Neuron (in vitro differentiated cells): ENCODE results near the gene SHPK.

Source experiments
- H2AFZ ChIP-seq: one replicate; pipeline ENCODE4 v1.6.1; 2013; ENCODE audit warnings: low read depth, mild to moderate bottlenecking, inconsistent platforms, low read length, moderate library complexity
- H3K27me3 ChIP-seq: one replicate; pipeline ENCODE4 v1.6.1; 2013; ENCODE audit warnings: low read length; ENCODE audit not compliant: insufficient read depth
- H3K36me3 ChIP-seq: one replicate; pipeline ENCODE4 v1.6.1; 2013; ENCODE audit warnings: low read length; ENCODE audit not compliant: insufficient read depth
- H3K4me1 ChIP-seq: one replicate; pipeline ENCODE4 v1.6.1; 2013; ENCODE audit warnings: low read length; ENCODE audit not compliant: insufficient read depth
- H3K4me3 ChIP-seq: 2 replicates; pipeline ENCODE4 v1.5.1; 2013; ENCODE audit warnings: mild to moderate bottlenecking, low read length, moderate library complexity
- H3K9me3 ChIP-seq: one replicate; pipeline ENCODE4 v1.6.1; 2013; ENCODE audit warnings: low read length

SHPK gene

GRCh38 chr17:3656755-3657587 is 20.9 kb upstream of the SHPK start:
- Histone ChIP-seq H3K4me1 (peaks cover 3% of the 10 kb centered on the region), H3K9me3 (no peaks in the 10 kb centered on the region), H2AFZ (no peak overlapping the region), H3K4me3 (no peak overlapping the region), H3K27me3 (no peaks in the 10 kb centered on the region), H3K36me3 (peaks cover 9% of the 10 kb centered on the region)

GRCh38 chr17:3656353-3656752 is 20.3 kb upstream of the SHPK start:
- Histone ChIP-seq H3K9me3 (no peaks in the 10 kb centered on the region), H3K36me3 (peaks cover 6% of the 10 kb centered on the region), H3K27me3 (no peaks in the 10 kb centered on the region), H3K4me3 (no peak overlapping the region), H2AFZ (no peak overlapping the region), H3K4me1 (peaks cover 3% of the 10 kb centered on the region)

- Histone ChIP-seq H3K4me1 (peaks cover 3% of the 10 kb centered on the region), H3K27me3 (no peaks in the 10 kb centered on the region), H2AFZ (no peak overlapping the region), H3K9me3 (no peaks in the 10 kb centered on the region), H3K36me3 (peaks cover 6% of the 10 kb centered on the region), H3K4me3 (no peak overlapping the region)
Measured at GRCh38 chr17:3655766-3656165, 19.7 kb upstream of the SHPK start.

GRCh38 chr17:3647769-3648555 is 11.9 kb upstream of the SHPK start:
- Histone ChIP-seq H2AFZ (no peak overlapping the region), H3K4me3 (no peak overlapping the region), H3K9me3 (no peaks in the 10 kb centered on the region), H3K36me3 (peaks cover 9% of the 10 kb centered on the region), H3K27me3 (no peaks in the 10 kb centered on the region), H3K4me1 (peaks cover 7% of the 10 kb centered on the region)

GRCh38 chr17:3647251-3647650 is 11.2 kb upstream of the SHPK start:
- Histone ChIP-seq H3K9me3 (no peaks in the 10 kb centered on the region), H3K4me1 (peaks cover 7% of the 10 kb centered on the region), H3K27me3 (no peaks in the 10 kb centered on the region), H3K4me3 (no peak overlapping the region), H3K36me3 (peaks cover 13% of the 10 kb centered on the region), H2AFZ (no peak overlapping the region)

GRCh38 chr17:3645310-3645709 is 9.3 kb upstream of the SHPK start:
- H2AFZ ChIP-seq = no peak overlapping the region
- H3K4me1 ChIP-seq = peaks cover 16% of the 10 kb centered on the region
- no peaks in the 10 kb centered on the region for H3K9me3 ChIP-seq
- H3K36me3 ChIP-seq = peaks cover 16% of the 10 kb centered on the region
- H3K4me3 ChIP-seq = no peak overlapping the region
- no peaks in the 10 kb centered on the region for H3K27me3 ChIP-seq

GRCh38 chr17:3643889-3644349 is 7.9 kb upstream of the SHPK start:
- Histone ChIP-seq H3K4me1 (peaks cover 23% of the 10 kb centered on the region), H2AFZ (no peak overlapping the region), H3K9me3 (no peaks in the 10 kb centered on the region), H3K4me3 (no peak overlapping the region), H3K36me3 (peaks cover 16% of the 10 kb centered on the region), H3K27me3 (no peaks in the 10 kb centered on the region)

- Histone ChIP-seq H3K36me3 (peaks cover 16% of the 10 kb centered on the region), H3K27me3 (no peaks in the 10 kb centered on the region), H3K9me3 (no peaks in the 10 kb centered on the region), H3K4me3 (no peak overlapping the region), H2AFZ (no peak overlapping the region), H3K4me1 (peaks cover 18% of the 10 kb centered on the region)
Measured at GRCh38 chr17:3641717-3642486, 5.9 kb upstream of the SHPK start.

GRCh38 chr17:3641014-3641413 is 5.0 kb upstream of the SHPK start:
- peaks cover 18% of the 10 kb centered on the region for H3K4me1 ChIP-seq
- H3K27me3 ChIP-seq = no peaks in the 10 kb centered on the region
- H3K36me3 ChIP-seq = peaks cover 16% of the 10 kb centered on the region
- no peaks in the 10 kb centered on the region for H3K9me3 ChIP-seq
- no peak overlapping the region for H2AFZ ChIP-seq
- H3K4me3 ChIP-seq = no peak overlapping the region

- Histone ChIP-seq H3K36me3 (peaks cover 14% of the 10 kb centered on the region), H3K4me1 (peaks cover 22% of the 10 kb centered on the region), H2AFZ (no peak overlapping the region), H3K9me3 (no peaks in the 10 kb centered on the region), H3K27me3 (no peaks in the 10 kb centered on the region), H3K4me3 (no peak overlapping the region)
Measured at GRCh38 chr17:3639981-3640596, 4.0 kb upstream of the SHPK start.

GRCh38 chr17:3636908-3637373 is 891 bp upstream of the SHPK start:
- Histone ChIP-seq H2AFZ (peak overlapping the region; percentile 95), H3K4me3 (peak overlapping the region; percentile 78), H3K36me3 (peaks cover 13% of the 10 kb centered on the region), H3K9me3 (no peaks in the 10 kb centered on the region), H3K27me3 (no peaks in the 10 kb centered on the region), H3K4me1 (peaks cover 22% of the 10 kb centered on the region)

GRCh38 chr17:3635474-3636153 is 436 bp downstream of the SHPK start:
- H3K4me1 ChIP-seq = peaks cover 16% of the 10 kb centered on the region
- peak overlapping the region; percentile 95 for H2AFZ ChIP-seq
- peak overlapping the region; percentile 78 for H3K4me3 ChIP-seq
- H3K9me3 ChIP-seq = no peaks in the 10 kb centered on the region
- H3K36me3 ChIP-seq = peaks cover 15% of the 10 kb centered on the region
- no peaks in the 10 kb centered on the region for H3K27me3 ChIP-seq
